HFFc6 (cell line): ENCODE measurements around the gene USP15. TPM values are rescaled to one million over a fixed set of nuclear protein-coding genes. Genes with fewer than 3 reads are reported as not detected.
A peak's percentile ranks its signal among the peaks of the same experiment; 100 is the strongest.

Source experiments
- DNase-seq: peaks from one replicate; pipeline ENCODE4 v3.0.0-alpha.2; 2018
- H3K27ac Mint-ChIP-seq: 2 replicates; pipeline ENCODE4 v1.8.0; 2020; ENCODE audit warnings: mild to moderate bottlenecking, mixed read lengths
- H3K27me3 Mint-ChIP-seq: 2 replicates; pipeline ENCODE4 v1.8.0; 2021; ENCODE audit warnings: mild to moderate bottlenecking, moderate library complexity, mixed read lengths; ENCODE audit not compliant: insufficient read depth
- H3K36me3 Mint-ChIP-seq: 2 replicates; pipeline ENCODE4 v1.8.0; 2021; ENCODE audit warnings: low read depth, mixed read lengths
- H3K4me1 Mint-ChIP-seq: 2 replicates; pipeline ENCODE4 v1.8.0; 2020; ENCODE audit warnings: low read depth, mixed read lengths
- H3K4me3 Mint-ChIP-seq: 2 replicates; pipeline ENCODE4 v1.8.0; 2020; ENCODE audit warnings: mild to moderate bottlenecking, moderate library complexity, mixed read lengths
- H3K9me3 Mint-ChIP-seq: 2 replicates; pipeline ENCODE4 v1.8.0; 2020; ENCODE audit warnings: mild to moderate bottlenecking, mixed read lengths
- CTCF ChIP-seq: fragments of 200-600 bp; sonication (generic); IDR thresholded peaks from 2 replicates; pipeline ENCODE4 v1.5.0; 2021; ENCODE audit warnings: antibody characterized with exemption, mild to moderate bottlenecking
- total RNA-seq, 6 experiments: library from RNA; stranded (reverse); fragmentation: NEBNext Ultra II Directional; extraction: Animal tissue kit (Norgen Biotek cat#: 25700); gene quantifications; 2 replicates in 1 of 6; 3 replicates in 5 of 6; pipeline ENCODE4 v1.2.3, GENCODE V29; 2021

Gene USP15
- total RNA-seq, 6 experiments from 2014 or later, result 48.8 to 63.5 (median 54.9) TPM

- H3K27ac Mint-ChIP-seq, result no peak overlapping the region
- no peak overlapping the region for H3K4me3 Mint-ChIP-seq
- peaks cover 16% of the 10 kb centered on the region; the same call in 1 of the 2 replicates for H3K4me1 Mint-ChIP-seq
- peaks cover 20% of the 10 kb centered on the region for H3K36me3 Mint-ChIP-seq
- DNase-seq, result no peak
- TF ChIP-seq CTCF, result no peak
- H3K27me3 Mint-ChIP-seq, result no peaks in the 10 kb centered on the region
- no peaks in the 10 kb centered on the region for H3K9me3 Mint-ChIP-seq
Measured at GRCh38 chr12:62372134-62372533, 111.9 kb downstream of the USP15 start.

- TF ChIP-seq CTCF, result no peak
- Mint-ChIP-seq H3K27ac (no peak overlapping the region), H3K27me3 (no peaks in the 10 kb centered on the region), H3K36me3 (peaks cover 14% of the 10 kb centered on the region), H3K4me3 (no peak overlapping the region), H3K4me1 (peaks cover 16% of the 10 kb centered on the region; the same call in 1 of the 2 replicates), H3K9me3 (no peaks in the 10 kb centered on the region)
- DNase-seq, result no peak
Measured at GRCh38 chr12:62372825-62373224, 112.6 kb downstream of the USP15 start.

- no peaks in the 10 kb centered on the region for H3K27me3 Mint-ChIP-seq
- TF ChIP-seq CTCF, result no peak
- no peak overlapping the region for H3K4me3 Mint-ChIP-seq
- H3K36me3 Mint-ChIP-seq, result peaks cover 5% of the 10 kb centered on the region; the same call in 1 of the 2 replicates
- no peaks in the 10 kb centered on the region for H3K9me3 Mint-ChIP-seq
- H3K4me1 Mint-ChIP-seq, result peaks cover 34% of the 10 kb centered on the region
- DNase-seq, result no peak
- no peak overlapping the region for H3K27ac Mint-ChIP-seq
Measured at GRCh38 chr12:62375603-62376002, 115.4 kb downstream of the USP15 start.

DNA sequence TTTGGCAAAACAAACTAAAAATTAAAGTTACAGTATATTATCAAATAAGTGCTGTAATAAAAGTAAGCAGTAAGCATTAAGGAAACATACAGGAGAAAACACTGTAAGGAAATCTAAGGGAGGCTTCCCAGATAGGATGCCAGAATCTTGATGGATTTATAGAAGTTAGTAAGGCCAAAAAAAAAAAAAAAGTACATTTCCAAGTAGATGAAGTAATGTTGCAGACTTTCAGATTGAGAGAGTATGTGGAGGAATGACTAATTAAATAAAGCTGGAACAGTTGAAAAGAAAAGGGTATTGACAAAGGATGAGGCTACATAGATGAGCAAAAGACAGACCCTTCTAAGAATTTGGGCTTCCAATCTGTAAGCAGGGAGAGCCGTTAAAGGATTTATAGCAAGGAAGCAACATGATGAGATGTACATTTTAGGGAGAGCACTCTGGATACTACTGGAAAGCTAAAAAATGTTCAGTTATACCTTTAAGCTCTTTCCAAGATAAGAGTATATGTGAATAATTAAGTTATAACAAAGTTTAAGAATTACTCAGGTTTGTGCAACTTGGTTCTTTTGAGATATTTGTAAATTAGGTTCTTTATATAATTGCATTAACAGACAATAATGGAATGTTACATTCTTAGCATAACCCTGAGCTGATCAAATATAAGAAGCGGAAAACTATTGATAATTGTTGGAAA is 119.0 kb downstream of the USP15 start:
- peaks cover 18% of the 10 kb centered on the region for H3K4me1 Mint-ChIP-seq
- H3K36me3 Mint-ChIP-seq, result peaks cover 5% of the 10 kb centered on the region; the same call in 1 of the 2 replicates
- no peaks in the 10 kb centered on the region for H3K27me3 Mint-ChIP-seq
- no peak for DNase-seq
- no peak overlapping the region for H3K4me3 Mint-ChIP-seq
- no peaks in the 10 kb centered on the region for H3K9me3 Mint-ChIP-seq
- no peak for TF ChIP-seq CTCF
- peak overlapping the region; percentile 39 for H3K27ac Mint-ChIP-seq

- no peak for DNase-seq
- no peaks in the 10 kb centered on the region for H3K9me3 Mint-ChIP-seq
- no peaks in the 10 kb centered on the region for H3K27me3 Mint-ChIP-seq
- no peak for TF ChIP-seq CTCF
- peaks cover 18% of the 10 kb centered on the region for H3K4me1 Mint-ChIP-seq
- H3K36me3 Mint-ChIP-seq, result peaks cover 5% of the 10 kb centered on the region; the same call in 1 of the 2 replicates
- no peak overlapping the region for H3K4me3 Mint-ChIP-seq
- H3K27ac Mint-ChIP-seq, result no peak overlapping the region
Measured at GRCh38 chr12:62379723-62380045, 119.5 kb downstream of the USP15 start.
